ENCODE measurements around the gene FNDC11. TPM values are rescaled to one million over a fixed set of nuclear protein-coding genes. Genes with fewer than 3 reads are reported as not detected.
"Not testable (repeated sequence)": the region's sequence is repeated elsewhere in the genome, so short reads cannot be mapped to it uniquely, and the experiment has no call there.

Gene FNDC11
- total RNA-seq, 2 donors from 2014 or later = 0.35 to 0.69 TPM

GRCh38 chr20:63596423-63596822 is 42.5 kb downstream of the FNDC11 start:
- TF ChIP-seq CTCF (IDR thresholded peaks at IDR 0.05) = no peak
- intact Hi-C loops (cut with DNase I) = no loop called here
- Histone ChIP-seq H3K27ac (no peak overlapping the region), H3K4me3 (no peak overlapping the region), H3K9me3 (no peaks in the 10 kb centered on the region), H3K36me3 (no peaks in the 10 kb centered on the region), H3K9ac (ENCODE audit: low read depth in 2 of 2, low read length in 2 of 2) (no peak overlapping the region), H3K27me3 (no peaks in the 10 kb centered on the region), H3K4me1 (no peaks in the 10 kb centered on the region)
- no peak for DNase-seq

GRCh38 chr20:63597651-63598478 is 43.9 kb downstream of the FNDC11 start:
- H3K9ac ChIP-seq (ENCODE audit: low read depth in 2 of 2, low read length in 2 of 2) = no peak overlapping the region
- no peak overlapping the region for H3K27ac ChIP-seq
- TF ChIP-seq CTCF (IDR thresholded peaks at IDR 0.05) = no peak

GRCh38 chr20:63598479-63599395 is 44.8 kb downstream of the FNDC11 start:
- Histone ChIP-seq H3K4me3 (no peak overlapping the region), H3K9me3 (no peaks in the 10 kb centered on the region), H3K4me1 (no peaks in the 10 kb centered on the region), H3K27me3 (no peaks in the 10 kb centered on the region), H3K9ac (ENCODE audit: low read depth in 2 of 2, low read length in 2 of 2) (no peak overlapping the region), H3K27ac (no peak overlapping the region), H3K36me3 (no peaks in the 10 kb centered on the region)
- no peak for DNase-seq
- TF ChIP-seq CTCF (IDR thresholded peaks at IDR 0.05) = no peak
- intact Hi-C loops (cut with DNase I) = no loop called here

More at GRCh38 chr20:63597651-63598478, 43.9 kb downstream of the FNDC11 start:
- DNase-seq = no peak
- Histone ChIP-seq H3K27me3 (no peaks in the 10 kb centered on the region), H3K4me1 (no peaks in the 10 kb centered on the region), H3K9me3 (no peaks in the 10 kb centered on the region), H3K36me3 (no peaks in the 10 kb centered on the region), H3K4me3 (no peak overlapping the region)
- intact Hi-C loops (cut with DNase I) = no loop called here

GRCh38 chr20:63599396-63600050 is 45.6 kb downstream of the FNDC11 start:
- Histone ChIP-seq H3K27me3 (no peaks in the 10 kb centered on the region), H3K4me1 (no peaks in the 10 kb centered on the region), H3K4me3 (no peak overlapping the region), H3K9me3 (no peaks in the 10 kb centered on the region), H3K9ac (ENCODE audit: low read depth in 2 of 2, low read length in 2 of 2) (no peak overlapping the region), H3K36me3 (no peaks in the 10 kb centered on the region), H3K27ac (no peak overlapping the region)
- no peak for TF ChIP-seq CTCF (IDR thresholded peaks at IDR 0.05)
- no peak for DNase-seq
- intact Hi-C loops (cut with DNase I) = no loop called here

- DNase-seq; H3K36me3 ChIP-seq; intact Hi-C loops (cut with DNase I): not testable (repeated sequence)
Measured at GRCh38 chr20:63601679-63602078, 47.7 kb downstream of the FNDC11 start.

More at GRCh38 chr20:63601679-63602078, 47.7 kb downstream of the FNDC11 start:
- not testable (repeated sequence) for H3K4me3 ChIP-seq; H3K27ac ChIP-seq; H3K9ac ChIP-seq (ENCODE audit: low read depth in 2 of 2, low read length in 2 of 2); H3K4me1 ChIP-seq; H3K9me3 ChIP-seq; H3K27me3 ChIP-seq

Measured in colonic mucosa (tissue), 4 donors.